ENCODE results near the gene ORAI3. TPM values are rescaled to one million over a fixed set of nuclear protein-coding genes. Genes with fewer than 3 reads are reported as not detected.

The ORAI3 gene
- total RNA-seq, 1 donor from 2014 or later, result 39.0 TPM

GRCh38 chr16:31003744-31004143, 54.9 kb downstream of the ORAI3 start:
- no peak overlapping the region for H3K4me3 ChIP-seq
- intact Hi-C loops (cut with DNase I), result no loop called here
- peaks cover 0 to 7% of the 10 kb centered on the region in 2 donors for H3K4me1 ChIP-seq
- H3K36me3 ChIP-seq, result no peaks in the 10 kb centered on the region
- H3K27ac ChIP-seq, result no peak overlapping the region
- DNase-seq (ENCODE audit: low spot score in 2 of 2), result no peak
- no peak for TF ChIP-seq CTCF (IDR thresholded peaks at IDR 0.05)
- H3K27me3 ChIP-seq, result no peaks in the 10 kb centered on the region
- no peaks in the 10 kb centered on the region for H3K9me3 ChIP-seq

Other genes with a start within 250 kb of the ORAI3 start
- 24.5 TPM for gene SRCAP, start 249.9 kb upstream of the ORAI3 start, total RNA-seq
- gene PHKG2, start 200.6 kb upstream of the ORAI3 start, total RNA-seq, result 78.8 TPM
- gene CFAP119, start 187.0 kb upstream of the ORAI3 start, total RNA-seq, result not detected
- gene RNF40, start 186.7 kb upstream of the ORAI3 start, total RNA-seq, result 66.3 TPM
- gene ZNF629, start 161.9 kb upstream of the ORAI3 start, total RNA-seq, result 12.3 TPM
- 46.2 TPM for gene BCL7C, start 55.0 kb upstream of the ORAI3 start, total RNA-seq
- 0.21 TPM for gene CTF1, start 52.5 kb upstream of the ORAI3 start, total RNA-seq
- 66.9 TPM for gene FBXL19, start 25.5 kb upstream of the ORAI3 start, total RNA-seq
- gene SETD1A, start 8.7 kb downstream of the ORAI3 start, total RNA-seq, result 8.3 TPM
- gene HSD3B7, start 36.1 kb downstream of the ORAI3 start, total RNA-seq, result 35.2 TPM
- 2.0 TPM for gene STX1B, start 61.6 kb downstream of the ORAI3 start, total RNA-seq
- 79.1 TPM for gene STX4, start 84.5 kb downstream of the ORAI3 start, total RNA-seq
- gene ZNF668, start 125.2 kb downstream of the ORAI3 start, total RNA-seq, result 12.2 TPM
- gene ZNF646, start 125.4 kb downstream of the ORAI3 start, total RNA-seq, result 11.6 TPM
- 7.5 TPM for gene PRSS53, start 139.9 kb downstream of the ORAI3 start, total RNA-seq
- 227 TPM for gene VKORC1, start 145.7 kb downstream of the ORAI3 start, total RNA-seq
- 85.8 TPM for gene BCKDK, start 159.3 kb downstream of the ORAI3 start, total RNA-seq
- 113 TPM for gene KAT8, start 168.6 kb downstream of the ORAI3 start, total RNA-seq
- gene PRSS8, start 186.7 kb downstream of the ORAI3 start, total RNA-seq, result not detected
- gene PRSS36, start 201.0 kb downstream of the ORAI3 start, total RNA-seq, result 1.4 TPM
- gene FUS, start 231.1 kb downstream of the ORAI3 start, total RNA-seq, result 166 TPM

Data from ascending aorta (tissue), 2 donors.